Esophagus squamous epithelium (tissue), 5 donors: Measurements from ENCODE around the gene TAF4. TPM values are rescaled to one million over a fixed set of nuclear protein-coding genes. Genes with fewer than 3 reads are reported as not detected.

Experiments used
- DNase-seq: peaks from one replicate; lab custom pipeline; 2025; lab: John Stamatoyannopoulos, UW
- H3K27ac ChIP-seq, 4 donors: fragments of 200-600 bp; sonication (generic); one replicate each; pipeline ENCODE4 v1.5.1; 2016 to 2019; ENCODE audit warnings: mild to moderate bottlenecking in 1 of 4
- H3K27me3 ChIP-seq, 4 donors: fragments of 200-600 bp; sonication (generic); 1 replicate in 3 of 4; 2 replicates in 1 of 4; pipeline versions ENCODE4 v1.5.1 to v1.6.0; 2017 to 2021; ENCODE audit warnings: antibody characterized with exemption in 1 of 4
- H3K36me3 ChIP-seq, 3 donors: fragments of 200-600 bp; sonication (generic); one replicate each; pipeline ENCODE4 v1.5.1; 2016 to 2019
- H3K4me1 ChIP-seq, 3 donors: fragments of 200-600 bp; sonication (generic); one replicate each; pipeline ENCODE4 v1.5.1; 2017 to 2019
- H3K4me3 ChIP-seq, 4 donors: fragments of 200-600 bp; sonication (generic); 1 replicate in 3 of 4; 2 replicates in 1 of 4; pipeline ENCODE4 v1.5.1; 2016 to 2019; ENCODE audit warnings: mild to moderate bottlenecking in 2 of 4, moderate library complexity in 1 of 4
- H3K9me3 ChIP-seq, 3 donors: fragments of 200-600 bp; sonication (generic); one replicate each; pipeline ENCODE4 v1.5.1; 2016 to 2019
- CTCF ChIP-seq, 6 experiments: fragments of 450-650 bp in 4 of 6; fragments of 200-600 bp in 2 of 6; sonication (generic) in 2 of 6; IDR thresholded peaks; one replicate each; pipeline ENCODE4 v1.5.1; 2016 to 2019; ENCODE audit warnings: antibody characterized with exemption in 6 of 6, mild to moderate bottlenecking in 4 of 6, moderate library complexity in 4 of 6
- POLR2A ChIP-seq, 4 donors: fragments of 450-650 bp; IDR thresholded peaks; one replicate each; pipeline ENCODE4 v1.6.1; 2017; ENCODE audit warnings: antibody characterized with exemption in 4 of 4, mild to moderate bottlenecking in 4 of 4, moderate library complexity in 3 of 4
- WGBS, 2 donors: methylation state at CpG; one replicate each; pipeline ENCODE4 v1.1.5; 2018; 5-methylcytosine and 5-hydroxymethylcytosine counted together
- intact Hi-C: fragments of 100-400 bp; cut with DNase I; formaldehyde crosslinking; loops from one replicate; pipeline ENCODE4 v1.15.0; 2022
- total RNA-seq, 4 donors: library from RNA; depleted of rRNA; stranded (reverse); fragments of >200 nt; gene quantifications; one replicate each; pipeline ENCODE4 v1.1.0, GENCODE V29; 2016
- donor health status: DM: yes; HTN: yes; CAD: no.

Gene TAF4
- total RNA-seq, 4 donors from 2014 or later = 4.9 to 16.5 (median 14.4) TPM

GRCh38 chr20:62048346-62048761, 17.3 kb downstream of the TAF4 start:
- whole genome bisulfite sequencing, 2 donors = 90 to 91% methylated on average over 6 of the region's 7 CpGs
- H3K4me3 ChIP-seq = no peak overlapping the region
- TF ChIP-seq POLR2A (IDR thresholded peaks at IDR 0.05) = no peak
- no peak for TF ChIP-seq CTCF (IDR thresholded peaks at IDR 0.05)
- H3K36me3 ChIP-seq = peaks cover 0 to 12% (median 0%) of the 10 kb centered on the region in 3 donors
- H3K4me1 ChIP-seq = peaks cover 0 to 5% (median 0%) of the 10 kb centered on the region in 3 donors
- no peak overlapping the region for H3K27ac ChIP-seq
- no peaks in the 10 kb centered on the region for H3K9me3 ChIP-seq
- DNase-seq = no peak
- intact Hi-C loops = no loop called here
- no peaks in the 10 kb centered on the region for H3K27me3 ChIP-seq

GRCh38 chr20:62047666-62048345, 17.9 kb downstream of the TAF4 start:
- intact Hi-C loops = no loop called here
- no peak overlapping the region for H3K27ac ChIP-seq
- no peaks in the 10 kb centered on the region for H3K27me3 ChIP-seq
- peaks cover 0 to 7% (median 0%) of the 10 kb centered on the region in 3 donors for H3K36me3 ChIP-seq
- 86 to 87% methylated on average over 9 to 24 of the region's 24 CpGs for WGBS, 2 donors
- no peak for DNase-seq
- peaks cover 0 to 10% (median 0%) of the 10 kb centered on the region in 3 donors for H3K4me1 ChIP-seq
- no peak overlapping the region for H3K4me3 ChIP-seq
- no peak for TF ChIP-seq POLR2A (IDR thresholded peaks at IDR 0.05)
- no peak for TF ChIP-seq CTCF (IDR thresholded peaks at IDR 0.05)
- no peaks in the 10 kb centered on the region for H3K9me3 ChIP-seq

- peaks cover 0 to 6% (median 0%) of the 10 kb centered on the region in 3 donors for H3K36me3 ChIP-seq
- H3K27me3 ChIP-seq = no peaks in the 10 kb centered on the region
- intact Hi-C loops = no loop called here
- no peak overlapping the region for H3K4me3 ChIP-seq
- TF ChIP-seq CTCF (IDR thresholded peaks at IDR 0.05) (no peak), POLR2A (IDR thresholded peaks at IDR 0.05) (no peak)
- no peaks in the 10 kb centered on the region for H3K9me3 ChIP-seq
- 89 to 96% methylated on average over 15 of the region's 15 CpGs for WGBS, 2 donors
- peaks cover 0 to 11% (median 0%) of the 10 kb centered on the region in 3 donors for H3K4me1 ChIP-seq
- H3K27ac ChIP-seq = no peak overlapping the region
- DNase-seq = no peak
Measured at GRCh38 chr20:62046431-62046830, 19.2 kb downstream of the TAF4 start.

- Histone ChIP-seq H3K4me1 (peaks cover 0 to 14% (median 0%) of the 10 kb centered on the region in 3 donors), H3K9me3 (no peaks in the 10 kb centered on the region), H3K27ac (no peak overlapping the region), H3K27me3 (no peaks in the 10 kb centered on the region), H3K36me3 (peaks cover 0 to 6% (median 0%) of the 10 kb centered on the region in 3 donors), H3K4me3 (no peak overlapping the region)
- TF ChIP-seq CTCF (IDR thresholded peaks at IDR 0.05) (no peak), POLR2A (IDR thresholded peaks at IDR 0.05) (no peak)
- intact Hi-C loops = no loop called here
- DNase-seq = no peak
- 81 to 82% methylated on average over 22 of the region's 22 CpGs for WGBS, 2 donors
Measured at GRCh38 chr20:62045529-62046285, 20.0 kb downstream of the TAF4 start.

- no peak overlapping the region for H3K27ac ChIP-seq
- 84 to 93% methylated on average over 17 to 19 of the region's 20 CpGs for WGBS, 2 donors
- intact Hi-C loops = no loop called here
- DNase-seq = no peak
- peaks cover 0 to 6% (median 0%) of the 10 kb centered on the region in 3 donors for H3K36me3 ChIP-seq
- H3K9me3 ChIP-seq = no peaks in the 10 kb centered on the region
- no peaks in the 10 kb centered on the region for H3K27me3 ChIP-seq
- no peak overlapping the region for H3K4me3 ChIP-seq
- TF ChIP-seq CTCF (IDR thresholded peaks at IDR 0.05) = no peak
- TF ChIP-seq POLR2A (IDR thresholded peaks at IDR 0.05) = no peak
- H3K4me1 ChIP-seq = peaks cover 0 to 20% (median 0%) of the 10 kb centered on the region in 3 donors
Measured at GRCh38 chr20:62045118-62045517, 20.6 kb downstream of the TAF4 start.
